Measurements from ENCODE around the gene ARPC5. TPM values are rescaled to one million over a fixed set of nuclear protein-coding genes. Genes with fewer than 3 reads are reported as not detected.

The ARPC5 gene
- total RNA-seq, 1 donor from 2014 or later = 49.8 TPM

GRCh38 chr1:183593356-183593755 is 42.2 kb downstream of the ARPC5 start:
- intact Hi-C loops (cut with DNase I) = no loop called here
- no peak for DNase-seq (ENCODE audit: low spot score)

GRCh38 chr1:183592733-183593132 is 42.9 kb downstream of the ARPC5 start:
- intact Hi-C loops (cut with DNase I) = no loop called here
- no peak for DNase-seq (ENCODE audit: low spot score)

GRCh38 chr1:183590244-183591191 is 45.1 kb downstream of the ARPC5 start, which contains the start of gene NCF2:
NCF2 (minus strand) TSS chr1:183590459; CDS start chr1:183590329, 130 bp downstream.
- intact Hi-C loops (cut with DNase I) = no loop called here
- DNase-seq (ENCODE audit: low spot score) = no peak

- intact Hi-C loops (cut with DNase I) = no loop called here
- no peak for DNase-seq (ENCODE audit: low spot score)
These were observed 45.7 kb downstream of the ARPC5 start for GRCh38 chr1:183589874-183590243.

- DNase-seq (ENCODE audit: low spot score) = no peak
- intact Hi-C loops (cut with DNase I) = no loop called here
These were observed 46.2 kb downstream of the ARPC5 start for GRCh38 chr1:183589384-183589783.

GRCh38 chr1:183588827-183589226 is 46.8 kb downstream of the ARPC5 start:
- no peak for DNase-seq (ENCODE audit: low spot score)
- intact Hi-C loops (cut with DNase I) = no loop called here

GRCh38 chr1:183586926-183587325 is 48.7 kb downstream of the ARPC5 start:
- DNase-seq (ENCODE audit: low spot score) = no peak
- intact Hi-C loops (cut with DNase I) = no loop called here

GRCh38 chr1:183586455-183586854 is 49.1 kb downstream of the ARPC5 start:
- intact Hi-C loops (cut with DNase I) = no loop called here

GRCh38 chr1:183585038-183585437 is 50.5 kb downstream of the ARPC5 start:
- DNase-seq (ENCODE audit: low spot score) = no peak
- intact Hi-C loops (cut with DNase I) = no loop called here

More at GRCh38 chr1:183586455-183586854, 49.1 kb downstream of the ARPC5 start:
- DNase-seq (ENCODE audit: low spot score) = no peak

- intact Hi-C loops (cut with DNase I) = no loop called here
- no peak for DNase-seq (ENCODE audit: low spot score)
These were observed 51.4 kb downstream of the ARPC5 start for GRCh38 chr1:183584147-183584546.

GRCh38 chr1:183583466-183583865 is 52.1 kb downstream of the ARPC5 start:
- DNase-seq (ENCODE audit: low spot score) = no peak

GRCh38 chr1:183582021-183582713 is 53.4 kb downstream of the ARPC5 start:
- DNase-seq (ENCODE audit: low spot score) = no peak
- intact Hi-C loops (cut with DNase I) = no loop called here

More at GRCh38 chr1:183583466-183583865, 52.1 kb downstream of the ARPC5 start:
- intact Hi-C loops (cut with DNase I) = no loop called here

- DNase-seq (ENCODE audit: low spot score) = no peak
- intact Hi-C loops (cut with DNase I) = no loop called here
These were observed 55.3 kb downstream of the ARPC5 start for GRCh38 chr1:183580281-183580682.

GRCh38 chr1:183578856-183579255 is 56.7 kb downstream of the ARPC5 start:
- no peak for DNase-seq (ENCODE audit: low spot score)
- intact Hi-C loops (cut with DNase I) = no loop called here

GRCh38 chr1:183577897-183578465 is 57.6 kb downstream of the ARPC5 start:
- intact Hi-C loops (cut with DNase I) = no loop called here

GRCh38 chr1:183576537-183576936 is 59.0 kb downstream of the ARPC5 start:
- intact Hi-C loops (cut with DNase I) = no loop called here
- DNase-seq (ENCODE audit: low spot score) = no peak

More at GRCh38 chr1:183577897-183578465, 57.6 kb downstream of the ARPC5 start:
- DNase-seq (ENCODE audit: low spot score) = no peak

GRCh38 chr1:183575606-183576005 is 60.0 kb downstream of the ARPC5 start:
- DNase-seq (ENCODE audit: low spot score) = no peak
- intact Hi-C loops (cut with DNase I) = no loop called here

GRCh38 chr1:183572721-183573120 is 62.9 kb downstream of the ARPC5 start:
- no peak for DNase-seq (ENCODE audit: low spot score)
- intact Hi-C loops (cut with DNase I) = no loop called here

GRCh38 chr1:183571678-183572268 is 63.8 kb downstream of the ARPC5 start:
- intact Hi-C loops (cut with DNase I) = no loop called here

More at GRCh38 chr1:183571678-183572268, 63.8 kb downstream of the ARPC5 start:
- no peak for DNase-seq (ENCODE audit: low spot score)
